HG03469 (cell line): ENCODE data around the gene PDPN.

Experiments
- ATAC-seq: cut with Tn5 transposase; IDR thresholded peaks from one replicate; pipeline ENCODE4 v1.9.1; 2021; ENCODE audit warnings: mild to moderate bottlenecking, moderate library complexity, moderate number of reproducible peaks; ENCODE audit not compliant: unreplicated experiment

The PDPN gene

GRCh38 chr1:13576926-13577325 lies 6.7 kb upstream of the PDPN start:
- ATAC-seq: no peak

GRCh38 chr1:13577846-13578245 lies 5.8 kb upstream of the PDPN start:
- ATAC-seq: no peak

- ATAC-seq: no peak
Observed at GRCh38 chr1:13581446-13581845, 2.2 kb upstream of the PDPN start.

GRCh38 chr1:13582713-13583443 lies 754 bp upstream of the PDPN start:
- ATAC-seq: no peak

GRCh38 chr1:13583966-13584791 lies 547 bp downstream of the PDPN start:
- no peak for ATAC-seq

- ATAC-seq: no peak
Observed at GRCh38 chr1:13584876-13585611, 1.4 kb downstream of the PDPN start.

- ATAC-seq: no peak
Observed at GRCh38 chr1:13585612-13585991, 2.0 kb downstream of the PDPN start.

- ATAC-seq: no peak
Observed at GRCh38 chr1:13586001-13586400, 2.4 kb downstream of the PDPN start.

GRCh38 chr1:13587256-13588030 lies 3.8 kb downstream of the PDPN start:
- no peak for ATAC-seq

- ATAC-seq: no peak
Observed at GRCh38 chr1:13588946-13589796, 5.5 kb downstream of the PDPN start.

GRCh38 chr1:13590486-13590885 lies 6.9 kb downstream of the PDPN start:
- no peak for ATAC-seq

GRCh38 chr1:13593511-13594131 lies 10.0 kb downstream of the PDPN start:
- no peak for ATAC-seq

GRCh38 chr1:13595411-13595810 lies 11.8 kb downstream of the PDPN start:
- no peak for ATAC-seq

- ATAC-seq: no peak
Observed at GRCh38 chr1:13597166-13597565, 13.5 kb downstream of the PDPN start.

- ATAC-seq: no peak
Observed at GRCh38 chr1:13600762-13601453, 17.3 kb downstream of the PDPN start.

- ATAC-seq: no peak
Observed at GRCh38 chr1:13604176-13604575, 20.5 kb downstream of the PDPN start.

- no peak for ATAC-seq
Observed at GRCh38 chr1:13604721-13605120, 21.1 kb downstream of the PDPN start.

GRCh38 chr1:13605159-13605558 lies 21.5 kb downstream of the PDPN start:
- no peak for ATAC-seq

GRCh38 chr1:13607002-13607401 lies 23.4 kb downstream of the PDPN start:
- no peak for ATAC-seq
